Measurements from ENCODE around the gene ATP8B4. TPM values are rescaled to one million over a fixed set of nuclear protein-coding genes. Genes with fewer than 3 reads are reported as not detected.

ATP8B4 gene
- total RNA-seq, 4 donors from 2014 or later = 2.0 to 9.8 (median 9.2) TPM

- Histone ChIP-seq H3K27ac (peak overlapping the region in 3 of 4 donors; percentile 33 to 61 (median 54)), H3K27me3 (no peaks in the 10 kb centered on the region), H3K9me3 (no peaks in the 10 kb centered on the region), H3K4me3 (no peak overlapping the region), H3K4me1 (no peaks in the 10 kb centered on the region), H3K36me3 (no peaks in the 10 kb centered on the region)
- TF ChIP-seq POLR2A (IDR thresholded peaks at IDR 0.05) (no peak), POLR2AphosphoS5 (IDR thresholded peaks at IDR 0.05) (peak; percentile 90), EP300 (IDR thresholded peaks at IDR 0.05) (no peak)
- TF ChIP-seq, protein P1, sequence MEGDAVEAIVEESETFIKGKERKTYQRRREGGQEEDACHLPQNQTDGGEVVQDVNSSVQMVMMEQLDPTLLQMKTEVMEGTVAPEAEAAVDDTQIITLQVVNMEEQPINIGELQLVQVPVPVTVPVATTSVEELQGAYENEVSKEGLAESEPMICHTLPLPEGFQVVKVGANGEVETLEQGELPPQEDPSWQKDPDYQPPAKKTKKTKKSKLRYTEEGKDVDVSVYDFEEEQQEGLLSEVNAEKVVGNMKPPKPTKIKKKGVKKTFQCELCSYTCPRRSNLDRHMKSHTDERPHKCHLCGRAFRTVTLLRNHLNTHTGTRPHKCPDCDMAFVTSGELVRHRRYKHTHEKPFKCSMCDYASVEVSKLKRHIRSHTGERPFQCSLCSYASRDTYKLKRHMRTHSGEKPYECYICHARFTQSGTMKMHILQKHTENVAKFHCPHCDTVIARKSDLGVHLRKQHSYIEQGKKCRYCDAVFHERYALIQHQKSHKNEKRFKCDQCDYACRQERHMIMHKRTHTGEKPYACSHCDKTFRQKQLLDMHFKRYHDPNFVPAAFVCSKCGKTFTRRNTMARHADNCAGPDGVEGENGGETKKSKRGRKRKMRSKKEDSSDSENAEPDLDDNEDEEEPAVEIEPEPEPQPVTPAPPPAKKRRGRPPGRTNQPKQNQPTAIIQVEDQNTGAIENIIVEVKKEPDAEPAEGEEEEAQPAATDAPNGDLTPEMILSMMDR (IDR thresholded peaks at IDR 0.05) = no peak
- ATAC-seq = peak; percentile 90
- 29 to 44% methylated on average over 4 of the region's 4 CpGs for WGBS, 2 donors (ENCODE audit: low coverage in 1 of 2)
Observed at GRCh38 chr15:49855917-49856637, 263.0 kb downstream of the ATP8B4 start.

GRCh38 chr15:49852756-49853155 is 266.3 kb downstream of the ATP8B4 start:
- Histone ChIP-seq H3K27me3 (no peaks in the 10 kb centered on the region), H3K4me3 (no peak overlapping the region), H3K4me1 (peaks cover 0 to 11% (median 0%) of the 10 kb centered on the region in 3 donors), H3K36me3 (no peaks in the 10 kb centered on the region), H3K27ac (no peak overlapping the region), H3K9me3 (no peaks in the 10 kb centered on the region)
- TF ChIP-seq EP300 (IDR thresholded peaks at IDR 0.05) (no peak), POLR2AphosphoS5 (IDR thresholded peaks at IDR 0.05) (no peak), POLR2A (IDR thresholded peaks at IDR 0.05) (no peak)
- TF ChIP-seq, protein P1 (IDR thresholded peaks at IDR 0.05) = no peak
- ATAC-seq = no peak
- 100% methylated on average over 2 of the region's 2 CpGs for WGBS, 2 donors (ENCODE audit: low coverage in 1 of 2)

DNA sequence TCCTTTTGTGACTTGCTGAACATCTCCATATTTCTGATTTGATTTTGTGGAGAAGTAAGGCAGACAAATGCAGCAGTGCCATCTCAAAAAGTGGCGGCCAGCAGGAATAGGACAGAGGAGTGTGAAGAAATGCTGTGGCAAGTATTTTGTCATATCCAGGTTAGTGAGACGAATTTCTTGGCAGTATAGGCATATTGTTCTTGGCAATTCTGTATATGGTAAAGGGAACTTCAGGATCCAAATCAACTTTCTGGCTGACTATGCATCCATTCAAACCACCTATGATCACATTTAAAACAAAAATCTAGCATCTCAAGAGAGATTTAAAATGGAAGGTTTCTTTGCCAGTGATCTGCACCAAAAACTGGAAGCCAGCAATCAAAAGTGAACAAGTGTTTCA is 270.2 kb downstream of the ATP8B4 start:
- Histone ChIP-seq H3K4me3 (no peak overlapping the region), H3K9me3 (no peaks in the 10 kb centered on the region), H3K27me3 (no peaks in the 10 kb centered on the region), H3K36me3 (no peaks in the 10 kb centered on the region), H3K4me1 (peaks cover 0 to 12% (median 0%) of the 10 kb centered on the region in 3 donors), H3K27ac (no peak overlapping the region)
- no peak for ATAC-seq
- WGBS, 2 donors (ENCODE audit: low coverage in 1 of 2) = 58 to 63% methylated on average over 1 to 2 of the region's 2 CpGs
- TF ChIP-seq POLR2A (IDR thresholded peaks at IDR 0.05) (no peak), POLR2AphosphoS5 (IDR thresholded peaks at IDR 0.05) (no peak), EP300 (IDR thresholded peaks at IDR 0.05) (no peak)
- TF ChIP-seq, protein P1 (IDR thresholded peaks at IDR 0.05) = no peak

GRCh38 chr15:49848282-49848724 is 270.7 kb downstream of the ATP8B4 start:
- H3K27me3 ChIP-seq = no peaks in the 10 kb centered on the region
- peak overlapping the region in 2 of 4 donors; percentile 10 to 32 for H3K27ac ChIP-seq
- no peaks in the 10 kb centered on the region for H3K36me3 ChIP-seq
- TF ChIP-seq POLR2A (IDR thresholded peaks at IDR 0.05) = no peak
- no peak for TF ChIP-seq EP300 (IDR thresholded peaks at IDR 0.05)
- TF ChIP-seq, protein P1 (IDR thresholded peaks at IDR 0.05) = no peak
- no peak for TF ChIP-seq POLR2AphosphoS5 (IDR thresholded peaks at IDR 0.05)
- H3K4me3 ChIP-seq = no peak overlapping the region
- 18 to 24% methylated on average over 2 of the region's 2 CpGs for WGBS, 2 donors (ENCODE audit: low coverage in 1 of 2)
- ATAC-seq = peak; percentile 46
- peaks cover 0 to 12% (median 0%) of the 10 kb centered on the region in 3 donors for H3K4me1 ChIP-seq
- no peaks in the 10 kb centered on the region for H3K9me3 ChIP-seq
